NCI-H446 (cell line): ENCODE measurements around the gene ZNF33A.
"Not testable (repeated sequence)": the region's sequence is repeated elsewhere in the genome, so short reads cannot be mapped to it uniquely, and the experiment has no call there.

Experiments used
- DNase-seq, 2 experiments: peaks; one replicate each; lab custom pipeline; 2025; lab: John Stamatoyannopoulos, UW

Gene ZNF33A

DNA sequence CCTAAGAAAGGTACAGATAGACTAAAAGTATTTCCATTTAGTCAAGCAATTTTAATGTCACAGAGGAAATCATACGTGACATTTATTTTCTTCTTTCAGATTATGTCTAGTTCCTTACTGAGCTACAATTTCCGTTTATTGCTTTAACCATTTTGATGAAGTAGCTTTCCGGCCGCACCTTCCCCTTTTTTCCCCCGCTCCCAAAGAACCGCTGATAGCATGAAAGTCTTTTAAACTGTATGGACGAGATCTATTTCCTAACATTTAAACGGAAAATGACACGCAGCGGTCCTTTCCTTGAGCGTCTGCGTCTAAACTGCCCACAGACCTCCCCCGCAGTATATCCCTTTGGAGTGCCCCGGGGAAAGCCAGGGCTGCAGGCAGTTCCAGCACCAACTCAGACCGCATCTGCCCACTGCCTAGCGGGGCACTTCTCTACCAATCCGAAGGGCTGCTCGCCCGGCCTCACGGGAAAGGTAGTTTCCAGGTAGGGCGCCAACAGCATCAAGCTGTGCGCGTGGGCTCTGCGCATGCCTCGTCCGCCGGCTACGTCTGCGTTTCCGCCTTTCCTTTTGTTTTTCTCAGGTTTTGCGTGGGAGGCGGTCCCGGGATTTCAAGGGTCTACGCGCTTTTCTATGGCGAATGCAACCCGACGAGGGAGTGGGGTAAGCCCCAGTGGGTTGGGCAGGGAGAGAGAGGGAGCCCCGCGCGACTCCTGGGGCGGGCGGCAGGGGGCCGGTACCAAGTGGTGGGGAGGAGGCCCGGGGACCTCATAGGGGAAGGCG, at the start of gene ZNF33A:
Gene ZNF33A (plus strand): TSS at position 557 of the 785 bp plus-strand sequence. CDS start 1,667 bp downstream, outside the sequence.
- peak; percentile 59 to 86 for DNase-seq

DNA sequence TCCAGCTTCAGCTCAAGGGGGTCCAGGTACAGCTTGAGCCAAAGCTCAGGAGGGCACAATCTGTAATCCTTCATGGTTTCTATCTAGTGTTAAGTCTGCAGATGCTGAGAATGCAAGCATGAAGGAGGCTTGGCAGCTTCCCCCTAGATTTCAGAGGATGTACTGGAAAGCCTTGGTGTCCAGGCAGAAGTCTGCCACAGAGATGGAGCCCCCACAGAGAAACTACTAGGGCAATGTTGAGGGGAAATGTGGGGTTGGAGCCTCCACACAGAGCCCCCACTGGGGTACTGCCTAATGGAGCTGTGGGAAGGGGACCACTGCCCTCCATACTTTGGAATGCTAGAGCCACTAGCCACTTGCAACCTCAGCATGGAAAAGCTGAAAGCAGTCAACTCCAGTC, 45.5 kb upstream of the ZNF33A start:
- no peak for DNase-seq

- DNase-seq, result no peak
Observed at GRCh38 chr10:37972396-37972795, 38.1 kb upstream of the ZNF33A start.

- no peak for DNase-seq
Observed at GRCh38 chr10:37975401-37975991, 35.0 kb upstream of the ZNF33A start.

DNA sequence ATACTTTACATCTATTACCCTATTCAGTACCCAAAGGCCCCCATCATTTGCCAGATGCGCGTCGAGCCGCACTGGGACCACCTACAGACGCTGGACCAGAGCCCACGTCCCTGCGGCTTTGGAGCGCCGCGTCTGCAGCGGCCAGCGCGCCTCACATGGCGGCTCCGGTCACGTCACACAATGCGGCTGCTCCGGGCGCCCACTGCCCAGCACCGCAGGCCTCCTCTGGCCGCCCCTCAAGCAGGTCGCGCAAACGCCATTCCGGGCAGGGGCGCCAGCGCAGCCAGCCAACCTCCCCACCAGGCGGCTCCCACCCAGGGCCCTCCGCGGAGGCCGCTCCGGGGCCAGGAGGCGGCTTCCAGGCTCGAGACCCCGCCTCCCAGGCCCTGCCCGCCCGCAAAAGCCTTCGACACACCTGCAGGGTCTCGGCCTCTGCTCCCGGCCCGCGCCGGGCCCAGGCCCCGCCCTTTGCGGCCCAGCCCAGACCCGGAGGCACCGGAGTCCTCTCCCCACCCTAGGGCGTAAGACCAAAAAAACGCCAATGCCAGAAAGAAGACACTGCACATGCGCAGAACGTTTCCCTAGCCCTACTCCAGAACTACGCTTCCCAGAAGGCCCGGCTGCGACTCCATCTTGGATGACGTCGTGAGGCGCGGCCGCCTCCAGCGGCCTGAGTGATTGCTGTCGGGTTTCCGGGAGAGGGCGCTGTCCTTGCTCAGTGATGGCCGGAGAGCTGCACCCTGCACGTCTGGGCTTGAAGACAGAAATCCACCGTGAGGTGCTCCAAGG, 34.2 kb upstream of the ZNF33A start, which contains the start of gene ZNF25:
Gene ZNF25 (minus strand): TSS at position 557 of the 789 bp plus-strand sequence. CDS start 4,925 bp downstream, outside the sequence.
- peak; percentile 94 to 98 for DNase-seq

GRCh38 chr10:37976880-37977203, 33.6 kb upstream of the ZNF33A start:
- no peak for DNase-seq

DNA sequence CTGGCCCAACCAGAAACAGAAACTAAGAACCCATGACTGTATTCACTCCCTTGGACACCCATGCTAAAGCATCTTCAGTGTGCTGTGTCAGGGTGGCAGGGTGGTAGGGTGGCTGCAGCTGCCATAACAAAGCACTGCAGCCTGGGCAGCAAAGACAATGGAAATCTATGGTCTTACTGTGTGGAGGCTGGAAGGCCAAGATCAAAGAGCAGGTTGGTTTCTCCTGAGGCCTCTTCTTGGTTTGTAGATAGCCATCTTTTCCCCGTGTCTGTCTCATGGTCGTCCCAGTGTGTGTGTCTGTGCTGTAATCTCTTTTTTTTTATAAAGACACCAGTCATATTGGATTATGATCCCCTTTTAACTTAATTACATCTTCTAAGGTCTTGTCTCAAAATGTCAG, 18.8 kb upstream of the ZNF33A start:
- DNase-seq, result no peak

DNA sequence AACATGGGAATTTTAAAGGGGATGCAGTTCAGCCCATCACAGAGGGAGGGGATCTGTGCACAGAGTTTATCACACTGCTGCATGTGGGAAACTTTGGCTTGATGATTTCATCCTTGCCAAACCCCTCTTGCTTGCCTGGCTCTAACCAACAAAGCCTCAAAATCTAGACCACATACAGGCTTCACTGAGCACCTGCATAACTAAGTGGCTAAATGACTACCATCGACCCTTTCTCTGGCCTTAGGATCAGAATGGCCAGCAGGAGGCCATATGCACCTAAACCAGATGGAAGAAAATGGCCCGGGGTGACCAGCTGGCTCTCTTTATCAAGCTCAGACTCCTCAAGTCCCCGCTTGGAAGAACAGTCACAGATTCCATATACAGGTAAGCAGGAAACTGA, 18.4 kb upstream of the ZNF33A start:
- DNase-seq, result no peak

DNA sequence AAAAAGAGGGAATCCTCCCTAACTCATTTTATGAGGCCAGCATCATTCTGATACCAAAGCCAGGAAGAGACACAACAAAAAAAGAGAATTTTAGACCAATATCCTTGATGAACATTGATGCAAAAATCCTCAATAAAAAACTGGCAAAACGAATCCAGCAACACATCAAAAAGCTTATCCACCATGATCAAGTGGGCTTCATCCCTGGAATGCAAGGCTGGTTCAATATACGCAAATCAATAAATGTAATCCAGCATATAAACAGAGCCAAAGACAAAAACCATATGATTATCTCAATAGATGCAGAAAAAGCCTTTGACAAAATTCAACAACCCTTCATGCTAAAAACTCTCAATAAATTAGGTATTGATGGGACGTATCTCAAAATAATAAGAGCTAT, 11.6 kb upstream of the ZNF33A start:
- not testable (repeated sequence) for DNase-seq

GRCh38 chr10:38000474-38000873, 10.0 kb upstream of the ZNF33A start:
- DNase-seq, result not testable (repeated sequence)

- no peak for DNase-seq
Observed at GRCh38 chr10:38003026-38003425, 7.4 kb upstream of the ZNF33A start.

GRCh38 chr10:38003588-38003987, 6.9 kb upstream of the ZNF33A start:
- no peak for DNase-seq

DNA sequence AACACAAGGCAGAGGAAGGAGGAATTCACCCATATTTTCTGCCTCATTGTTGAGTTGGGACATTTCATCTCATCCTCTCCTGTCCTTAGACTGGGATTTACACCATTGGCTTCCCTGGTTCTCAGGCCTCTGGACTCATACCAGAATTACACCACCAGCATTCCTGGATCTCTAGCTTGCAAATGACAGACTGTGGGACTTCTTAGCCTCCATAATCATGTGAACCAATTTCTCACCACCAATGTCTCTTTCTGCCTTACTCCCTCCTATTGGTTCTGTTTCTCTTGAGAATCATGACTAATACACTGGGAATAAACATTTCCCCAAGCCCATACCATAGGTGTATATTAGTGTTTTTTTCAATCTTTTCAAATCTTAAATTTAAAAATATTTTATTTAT, 2.9 kb upstream of the ZNF33A start:
- no peak for DNase-seq

DNA sequence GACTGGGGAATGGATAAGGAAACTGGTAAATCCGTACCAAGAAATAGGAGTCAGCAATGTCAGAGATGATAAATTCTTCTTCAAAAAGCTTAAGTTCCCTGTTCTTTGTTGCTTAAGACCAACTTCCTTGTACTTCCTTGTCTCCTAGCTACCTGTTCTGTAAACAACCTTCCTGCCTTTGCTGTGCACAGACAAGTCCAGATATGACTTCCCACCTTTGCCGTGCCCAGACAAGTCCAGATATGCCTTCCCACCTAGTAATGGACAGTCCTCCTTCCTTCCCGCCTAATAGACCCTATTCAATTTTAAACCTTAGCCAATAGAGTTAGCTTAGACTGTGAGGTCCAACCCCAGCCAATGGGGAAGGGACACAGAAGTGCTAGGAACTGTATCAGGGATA, 2.5 kb upstream of the ZNF33A start:
- DNase-seq, result no peak

DNA sequence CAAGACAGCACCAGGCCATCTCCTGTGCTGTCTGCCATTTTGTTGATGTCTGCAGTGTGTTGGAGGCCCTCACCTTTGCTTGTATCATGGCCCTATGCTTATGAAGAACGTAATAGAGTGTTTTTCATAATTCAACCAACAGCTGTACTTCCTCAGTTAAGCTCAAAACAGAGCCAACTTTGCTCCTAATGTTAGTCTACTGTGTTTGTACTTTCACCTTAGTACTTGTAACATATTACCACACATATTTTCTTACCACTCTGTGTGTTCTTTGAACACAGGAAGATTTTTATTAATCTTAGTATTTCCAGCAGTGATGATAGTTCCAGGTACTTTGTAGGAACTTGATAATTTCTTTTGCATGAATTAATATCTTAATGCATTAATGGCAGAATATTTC, 5.9 kb downstream of the ZNF33A start:
- no peak for DNase-seq

GRCh38 chr10:38019124-38019523, 8.6 kb downstream of the ZNF33A start:
- not testable (repeated sequence) for DNase-seq

- DNase-seq, result no peak
Observed at GRCh38 chr10:38025283-38025682, 14.8 kb downstream of the ZNF33A start.

GRCh38 chr10:38027986-38028385, 17.5 kb downstream of the ZNF33A start:
- no peak for DNase-seq

DNA sequence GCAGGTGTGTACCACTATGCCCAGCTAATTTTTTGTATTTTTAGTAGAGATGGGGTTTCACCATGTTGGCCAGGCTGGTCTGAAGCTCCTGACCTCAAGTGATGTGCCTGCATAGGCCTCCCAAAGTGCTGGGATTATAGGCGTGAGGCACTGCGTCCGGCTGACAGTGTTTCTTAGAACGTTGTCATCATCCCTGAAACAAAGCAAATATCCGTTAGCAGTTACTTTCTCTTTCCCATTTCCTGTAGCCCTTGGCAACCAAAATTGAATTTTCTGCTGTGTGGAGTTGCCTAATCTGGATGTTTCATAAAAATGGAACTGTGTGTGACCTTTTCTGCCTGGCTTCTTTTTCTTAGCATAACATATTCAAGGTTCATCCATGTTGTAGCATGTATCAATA, 22.4 kb downstream of the ZNF33A start:
- no peak for DNase-seq

DNA sequence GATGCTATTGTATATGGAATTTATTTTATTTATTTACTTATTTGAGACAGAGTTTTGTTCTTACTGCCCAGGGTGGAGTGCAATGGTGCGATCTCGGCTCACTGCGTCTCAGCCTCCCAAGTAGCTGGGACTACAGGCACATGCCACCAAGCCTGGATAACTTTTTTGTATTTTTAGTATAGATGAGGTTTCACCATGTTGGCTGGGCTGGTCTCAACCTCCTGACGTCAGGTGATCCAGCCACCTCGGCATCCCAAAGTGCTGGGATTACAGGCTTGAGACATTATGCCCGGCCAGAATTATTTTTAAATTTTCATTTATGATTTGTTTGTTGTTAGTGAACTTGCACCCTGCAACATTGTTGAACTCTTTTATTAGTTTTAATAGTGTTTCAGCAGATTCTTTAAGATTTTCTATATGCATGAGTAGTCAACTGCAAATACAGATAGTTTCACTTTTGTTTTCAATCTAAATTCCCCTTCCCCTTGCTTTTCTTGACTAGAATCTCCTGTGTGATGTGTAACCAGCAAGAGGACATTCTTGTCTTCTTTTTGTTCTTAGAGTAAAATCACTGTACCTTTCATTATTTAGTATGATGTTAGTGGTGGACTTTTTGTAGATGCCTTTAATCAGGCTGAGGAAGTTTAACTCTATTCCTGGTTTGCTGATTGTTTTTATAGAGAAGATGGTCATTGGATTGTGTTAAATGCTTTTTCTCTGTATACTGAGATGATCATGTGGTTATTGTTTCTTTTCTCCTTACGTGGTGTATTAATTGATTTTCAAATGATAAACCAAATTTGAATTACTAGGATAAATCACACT, 27.8 kb downstream of the ZNF33A start:
- DNase-seq, result no peak

DNA sequence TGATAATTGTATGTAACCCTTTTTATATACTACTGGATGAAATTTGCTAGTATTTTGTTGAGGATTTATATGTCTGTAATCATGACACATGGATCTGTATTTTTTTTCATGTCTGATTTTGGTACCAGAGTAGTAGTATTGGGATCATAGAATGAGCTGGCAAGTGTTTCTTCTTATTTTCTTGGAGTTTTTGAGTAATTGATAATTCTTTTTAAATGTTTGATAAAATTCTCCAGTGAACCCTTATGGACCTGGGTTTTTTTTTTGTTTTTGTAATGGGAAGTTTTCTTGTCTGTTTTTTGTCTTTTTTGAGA, 28.4 kb downstream of the ZNF33A start:
- no peak for DNase-seq

DNA sequence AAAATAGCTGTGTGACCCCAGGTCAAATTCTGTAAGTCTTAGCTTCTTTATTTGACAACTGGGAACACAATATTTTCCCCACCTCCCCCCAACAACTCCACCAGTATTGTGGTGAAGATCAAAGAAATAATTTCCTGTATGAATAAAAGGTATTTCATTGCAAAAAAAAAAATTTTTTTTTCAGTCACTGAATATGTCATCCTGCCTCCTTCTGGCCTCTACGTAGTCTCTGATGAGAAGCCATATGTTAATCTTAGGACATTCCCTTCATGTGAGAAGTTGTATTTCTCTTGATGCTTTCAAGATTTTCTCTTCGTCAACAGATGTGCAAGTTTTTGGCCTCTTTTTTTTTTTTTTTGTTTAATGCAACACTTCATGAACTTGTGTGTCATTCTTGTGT, 33.0 kb downstream of the ZNF33A start:
- no peak for DNase-seq
